HCT116 (cell line): ENCODE measurements around the gene CIBAR2. TPM values are rescaled to one million over a fixed set of nuclear protein-coding genes. Genes with fewer than 3 reads are reported as not detected.

ENCODE experiments used
- ATAC-seq: fragments of 200-7000 bp; cut with Tn5 transposase; 2 replicates; pipeline ENCODE4 v1.9.1; 2020; ENCODE audit warnings: mild to moderate bottlenecking, moderate library complexity
- BruUV-seq: library from RNA; stranded (reverse); fragments of 400-500 nt; replicated peaks from 2 replicates; lab custom pipeline; 2021; lab: Mats Ljungman, UMichigan
- CTCF ChIA-PET: fragments of 300-600 bp; sonication (Branson Sonifier 250); formaldehyde crosslinking; loops from one replicate; lab custom pipeline; 2021; ENCODE audit warnings: antibody characterized with exemption; lab: Charles Lee
- POLR2A ChIA-PET: fragments of 300-600, 350-600 bp; sonication (Branson Sonifier 250); formaldehyde crosslinking; loops from one replicate; lab custom pipeline; 2021; ENCODE audit warnings: antibody characterized with exemption; lab: Charles Lee
- RAD21 ChIA-PET, 2 experiments: fragments of 300-600 bp; sonication (Branson Sonifier 250); formaldehyde crosslinking; loops; one replicate each; lab custom pipeline; 2023; ENCODE audit warnings: low total read pairs in 2 of 2; ENCODE audit not compliant: uncharacterized antibody in 2 of 2, unreplicated experiment in 2 of 2, low non-redundant PET in 1 of 2; lab: Charles Lee
- DNase-seq: peaks from one replicate; pipeline ENCODE4 v3.0.0-alpha.2; 2010; ENCODE audit warnings: low read depth, low spot score
- H2AFZ ChIP-seq: fragments of 200-600 bp; shearing (Covaris generic), sonication (generic); 2 replicates; pipeline ENCODE4 v1.6.1; 2017; ENCODE audit warnings: low read depth, mixed run types, mixed read lengths, antibody characterized with exemption, low read length; ENCODE audit not compliant: poor library complexity, severe bottlenecking
- H3K27ac ChIP-seq: 2 replicates; pipeline ENCODE4 v1.5.1; 2012; ENCODE audit warnings: low read depth, low read length
- H3K27me3 ChIP-seq: fragments of 200-600 bp; sonication (generic); 2 replicates; pipeline ENCODE4 v1.6.1; 2016; ENCODE audit warnings: mixed run types, low read length, mixed read lengths; ENCODE audit not compliant: insufficient read depth
- H3K36me3 ChIP-seq, 2 experiments: fragments of 200-500 bp in 1 of 2; fragments of 200-600 bp in 1 of 2; sonication (Bioruptor generic) in 1 of 2; sonication (generic) in 1 of 2; 2 replicates each; pipeline versions ENCODE4 v1.5.1 to v1.6.1; 2014 to 2016; ENCODE audit warnings: low read length in 2 of 2, inconsistent platforms in 1 of 2, mixed read lengths in 1 of 2, mixed run types in 1 of 2; ENCODE audit not compliant: insufficient read depth in 2 of 2, control insufficient read depth in 1 of 2
- H3K4me1 ChIP-seq, 2 experiments: fragments of 200-600 bp in 1 of 2; sonication (generic) in 1 of 2; 2 replicates each; pipeline versions ENCODE4 v1.5.1 to v1.6.1; 2012 to 2017; ENCODE audit warnings: low read length in 2 of 2, inconsistent platforms in 1 of 2, mild to moderate bottlenecking in 1 of 2, mixed read lengths in 1 of 2, mixed run types in 1 of 2, moderate library complexity in 1 of 2; ENCODE audit not compliant: insufficient read depth in 2 of 2, control insufficient read depth in 1 of 2
- H3K4me2 ChIP-seq: fragments of 200-600 bp; sonication (generic); 2 replicates; pipeline ENCODE4 v1.6.1; 2017; ENCODE audit warnings: mixed run types, low read length, mixed read lengths
- H3K4me3 ChIP-seq, 2 experiments: fragments of 200-600 bp in 1 of 2; sonication (generic) in 1 of 2; replicated peaks in 1 of 2; 2 replicates each; pipeline ENCODE4 v1.5.1; 2011 to 2016; ENCODE audit warnings: low read length in 2 of 2, control low read depth in 1 of 2, low read depth in 1 of 2, mild to moderate bottlenecking in 1 of 2, mixed read lengths in 1 of 2, mixed run types in 1 of 2
- H3K79me2 ChIP-seq: fragments of 200-600 bp; sonication (generic); 2 replicates; pipeline ENCODE4 v1.6.1; 2017; ENCODE audit warnings: mild to moderate bottlenecking, mixed run types, low read length, moderate library complexity, mixed read lengths; ENCODE audit not compliant: insufficient read depth
- H3K9ac ChIP-seq: fragments of 200-600 bp; sonication (generic); 2 replicates; pipeline ENCODE4 v1.6.1; 2016; ENCODE audit warnings: low read length, mixed read lengths
- H3K9me2 ChIP-seq: fragments of 200-600 bp; sonication (generic), shearing (Covaris generic); 2 replicates; pipeline ENCODE4 v1.6.1; 2017; ENCODE audit warnings: mixed run types, mild to moderate bottlenecking, moderate library complexity; ENCODE audit not compliant: insufficient read depth
- H3K9me3 ChIP-seq, 2 experiments: fragments of 200-500 bp in 1 of 2; fragments of 200-600 bp in 1 of 2; sonication (Bioruptor generic) in 1 of 2; sonication (generic) in 1 of 2; 2 replicates each; pipeline ENCODE4 v1.6.1; 2014 to 2017; ENCODE audit warnings: low read length in 2 of 2, mixed read lengths in 2 of 2, inconsistent platforms in 1 of 2, low read depth in 1 of 2, mild to moderate bottlenecking in 1 of 2, mixed run types in 1 of 2, moderate library complexity in 1 of 2; ENCODE audit not compliant: control insufficient read depth in 1 of 2, insufficient read depth in 1 of 2
- H4K20me1 ChIP-seq: fragments of 200-600 bp; sonication (generic), shearing (Covaris generic); 2 replicates; pipeline ENCODE4 v1.6.1; 2017; ENCODE audit warnings: mixed run types, mild to moderate bottlenecking, moderate library complexity; ENCODE audit not compliant: insufficient read depth
- CBX3 ChIP-seq: IDR thresholded peaks from 2 replicates; pipeline ENCODE4 v1.6.1; 2012; ENCODE audit warnings: low read depth
- EZH2 ChIP-seq: fragments of 200-600 bp; sonication (generic); IDR thresholded peaks from 2 replicates; pipeline ENCODE4 v1.6.1; 2017; ENCODE audit warnings: antibody characterized with exemption, mixed run types
- SIN3A ChIP-seq: IDR thresholded peaks from 2 replicates; pipeline ENCODE4 v1.6.1; 2012; ENCODE audit warnings: low read depth
- SP1 ChIP-seq: IDR thresholded peaks from 2 replicates; pipeline ENCODE4 v1.6.1; 2012; ENCODE audit warnings: low read depth
- intact Hi-C: fragments of 100-400 bp; cut with micrococcal nuclease; formaldehyde crosslinking; loops from 2 replicates; pipeline ENCODE4 v1.10.0; 2022
- total RNA-seq: library from RNA; stranded (reverse); gene quantifications from one replicate; pipeline ENCODE4 v1.2.1, GENCODE V29; 2021; ENCODE audit not compliant: unreplicated experiment
- TF ChIP-seq, protein P1 (sequence below), 3 experiments: fragments of 200-600 bp in 1 of 3; sonication (generic) in 1 of 3; IDR thresholded peaks in 2 of 3; conservative IDR thresholded peaks in 1 of 3; 2 replicates each; pipeline ENCODE4 v1.5.1; 2012 to 2017; ENCODE audit warnings: low read depth in 2 of 3, low read length in 2 of 3, antibody characterized with exemption in 1 of 3, borderline replicate concordance in 1 of 3, control low read depth in 1 of 3, mild to moderate bottlenecking in 1 of 3, mixed read lengths in 1 of 3, mixed run types in 1 of 3, moderate library complexity in 1 of 3; ENCODE audit not compliant: insufficient read depth in 1 of 3
- TF ChIP-seq, protein P2 (sequence below): IDR thresholded peaks from 2 replicates; pipeline ENCODE4 v1.6.1; 2011; ENCODE audit warnings: mild to moderate bottlenecking, low read length, moderate library complexity; ENCODE audit not compliant: insufficient replicate concordance; ENCODE audit errors: extremely low read depth

Gene CIBAR2
- total RNA-seq, 1 experiment from 2014 or later, result 0.27 TPM

DNA sequence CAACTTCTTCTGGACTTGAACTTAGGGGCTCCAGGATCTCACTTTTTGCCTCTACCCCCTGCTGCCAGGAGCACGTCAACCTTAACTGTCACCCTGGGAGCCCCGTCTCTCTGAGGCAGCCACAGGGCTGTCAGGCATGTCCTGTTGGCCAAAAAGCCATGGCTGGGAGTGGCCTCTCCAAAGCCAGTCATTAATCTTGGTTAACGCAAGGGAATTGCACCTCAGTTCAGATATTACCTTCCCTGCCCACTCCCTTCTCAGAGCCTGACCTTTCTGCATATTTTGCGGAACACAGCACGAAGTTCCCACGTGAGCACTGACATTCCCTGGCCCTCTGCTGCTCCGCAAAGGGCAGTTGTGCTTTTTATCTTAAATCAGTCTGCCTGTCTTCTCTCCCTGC, 44.2 kb upstream of the CIBAR2 start:
- peaks cover 7 to 16% of the 10 kb centered on the region in 2 experiments; a peak in 3 of 4 replicates for H3K4me1 ChIP-seq
- intact Hi-C loops, result no loop called here
- no TSS peak for BruUV-seq
- ChIA-PET RAD21 (no interaction called here), CTCF (no interaction called here), POLR2A (no interaction called here)
- H2AFZ ChIP-seq, result no peak overlapping the region
- no peak for DNase-seq
- no peak for ATAC-seq
- no peaks in the 10 kb centered on the region for H3K79me2 ChIP-seq
- H4K20me1 ChIP-seq, result no peaks in the 10 kb centered on the region
- no peaks in the 10 kb centered on the region for H3K9me2 ChIP-seq
- H3K4me3 ChIP-seq, result no peak overlapping the region
- peaks cover 7% of the 10 kb centered on the region; the same call in 1 of the 2 replicates for H3K27me3 ChIP-seq
- no peak overlapping the region for H3K27ac ChIP-seq
- no peak overlapping the region for H3K4me2 ChIP-seq
- no peaks in the 10 kb centered on the region for H3K36me3 ChIP-seq
- TF ChIP-seq SIN3A (no peak), EZH2 (no peak), SP1 (no peak), CBX3 (no peak)
- TF ChIP-seq, protein P1, sequence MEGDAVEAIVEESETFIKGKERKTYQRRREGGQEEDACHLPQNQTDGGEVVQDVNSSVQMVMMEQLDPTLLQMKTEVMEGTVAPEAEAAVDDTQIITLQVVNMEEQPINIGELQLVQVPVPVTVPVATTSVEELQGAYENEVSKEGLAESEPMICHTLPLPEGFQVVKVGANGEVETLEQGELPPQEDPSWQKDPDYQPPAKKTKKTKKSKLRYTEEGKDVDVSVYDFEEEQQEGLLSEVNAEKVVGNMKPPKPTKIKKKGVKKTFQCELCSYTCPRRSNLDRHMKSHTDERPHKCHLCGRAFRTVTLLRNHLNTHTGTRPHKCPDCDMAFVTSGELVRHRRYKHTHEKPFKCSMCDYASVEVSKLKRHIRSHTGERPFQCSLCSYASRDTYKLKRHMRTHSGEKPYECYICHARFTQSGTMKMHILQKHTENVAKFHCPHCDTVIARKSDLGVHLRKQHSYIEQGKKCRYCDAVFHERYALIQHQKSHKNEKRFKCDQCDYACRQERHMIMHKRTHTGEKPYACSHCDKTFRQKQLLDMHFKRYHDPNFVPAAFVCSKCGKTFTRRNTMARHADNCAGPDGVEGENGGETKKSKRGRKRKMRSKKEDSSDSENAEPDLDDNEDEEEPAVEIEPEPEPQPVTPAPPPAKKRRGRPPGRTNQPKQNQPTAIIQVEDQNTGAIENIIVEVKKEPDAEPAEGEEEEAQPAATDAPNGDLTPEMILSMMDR (IDR thresholded peaks at IDR 0.05 in 2 of 3, conservative IDR thresholded peaks at IDR 0.05 in 1 of 3; ENCODE audit: borderline replicate concordance in 1 of 3, insufficient read depth in 1 of 3, low read depth in 2 of 3, low read length in 2 of 3), result no peak
- TF ChIP-seq, protein P2, sequence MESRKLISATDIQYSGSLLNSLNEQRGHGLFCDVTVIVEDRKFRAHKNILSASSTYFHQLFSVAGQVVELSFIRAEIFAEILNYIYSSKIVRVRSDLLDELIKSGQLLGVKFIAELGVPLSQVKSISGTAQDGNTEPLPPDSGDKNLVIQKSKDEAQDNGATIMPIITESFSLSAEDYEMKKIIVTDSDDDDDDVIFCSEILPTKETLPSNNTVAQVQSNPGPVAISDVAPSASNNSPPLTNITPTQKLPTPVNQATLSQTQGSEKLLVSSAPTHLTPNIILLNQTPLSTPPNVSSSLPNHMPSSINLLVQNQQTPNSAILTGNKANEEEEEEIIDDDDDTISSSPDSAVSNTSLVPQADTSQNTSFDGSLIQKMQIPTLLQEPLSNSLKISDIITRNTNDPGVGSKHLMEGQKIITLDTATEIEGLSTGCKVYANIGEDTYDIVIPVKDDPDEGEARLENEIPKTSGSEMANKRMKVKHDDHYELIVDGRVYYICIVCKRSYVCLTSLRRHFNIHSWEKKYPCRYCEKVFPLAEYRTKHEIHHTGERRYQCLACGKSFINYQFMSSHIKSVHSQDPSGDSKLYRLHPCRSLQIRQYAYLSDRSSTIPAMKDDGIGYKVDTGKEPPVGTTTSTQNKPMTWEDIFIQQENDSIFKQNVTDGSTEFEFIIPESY, result no peak
- TF ChIP-seq, all 23 proteins: peak for 0
- no peak overlapping the region for H3K9ac ChIP-seq
- H3K9me3 ChIP-seq, result no peaks in the 10 kb centered on the region
